Measurements from ENCODE around the gene B4GALT2. TPM values are rescaled to one million over a fixed set of nuclear protein-coding genes. Genes with fewer than 3 reads are reported as not detected.

Gene B4GALT2
- total RNA-seq, 2 donors from 2014 or later, result 12.8 to 48.6 TPM

DNA sequence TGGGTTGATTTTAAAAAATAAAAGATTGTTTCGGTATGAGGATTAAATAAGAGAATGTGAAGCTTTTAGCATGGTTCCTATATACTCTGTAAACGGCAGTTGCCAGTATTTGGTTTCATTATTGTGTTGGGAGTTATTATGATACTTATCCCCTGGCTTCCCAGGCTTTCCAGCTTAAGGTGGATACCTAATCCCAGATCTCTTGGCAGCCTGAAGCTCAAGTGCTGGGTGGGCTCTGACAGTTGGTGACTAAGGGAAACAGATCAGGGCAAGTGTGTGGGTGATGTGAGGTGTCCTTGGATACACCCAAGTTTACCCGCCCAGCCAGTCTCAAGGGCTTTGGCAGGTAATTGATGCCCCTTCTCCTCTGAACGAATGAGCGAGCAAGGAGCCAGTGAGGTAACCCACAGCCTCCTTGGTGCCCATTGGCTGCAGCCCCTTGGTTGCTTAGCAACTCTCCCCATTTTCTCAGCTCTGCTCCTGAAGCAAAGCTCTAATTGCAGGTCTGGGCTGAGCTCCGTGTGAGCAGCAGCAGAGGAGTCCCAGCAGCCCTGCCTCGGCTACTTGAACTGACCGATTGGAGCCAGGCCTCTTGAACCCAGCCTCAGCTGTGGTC is 26.2 kb upstream of the B4GALT2 start:
- peaks cover 7% of the 10 kb centered on the region for H3K36me3 Mint-ChIP-seq

DNA sequence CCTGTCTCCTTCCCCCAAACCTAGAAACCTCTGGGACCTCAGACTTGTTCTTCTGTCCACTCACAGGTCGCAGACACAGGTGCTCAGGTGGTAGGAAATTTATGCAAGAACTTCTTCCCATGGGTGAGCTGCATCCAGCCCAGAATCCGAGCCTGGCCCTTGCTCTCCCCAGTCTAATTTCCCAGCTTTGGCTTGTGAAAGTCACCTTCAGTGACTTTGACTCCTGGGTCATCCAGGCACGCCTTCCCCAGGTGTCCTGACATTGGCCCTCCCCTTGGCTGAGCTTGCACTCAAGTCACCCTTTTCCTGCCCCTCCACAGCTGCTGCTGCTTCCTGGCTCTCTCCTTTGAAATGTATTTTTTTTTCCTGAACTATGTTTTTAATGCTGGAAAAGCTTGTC is 25.6 kb upstream of the B4GALT2 start:
- Mint-ChIP-seq H3K9me3 (no peaks in the 10 kb centered on the region), H3K36me3 (peaks cover 7% of the 10 kb centered on the region), H3K27ac (no peak overlapping the region), H3K4me3 (no peak overlapping the region), H3K27me3 (no peaks in the 10 kb centered on the region), H3K4me1 (ENCODE audit: low read depth in 2 of 2) (peaks cover 15 to 17% of the 10 kb centered on the region in 2 donors)
- ATAC-seq, result no peak
- no peak for DNase-seq (ENCODE audit: low spot score)

More for the DNA sequence above, 26.2 kb upstream of the B4GALT2 start:
- ATAC-seq (no peak), DNase-seq (ENCODE audit: low spot score) (no peak)
- Mint-ChIP-seq H3K27ac (no peak overlapping the region), H3K9me3 (no peaks in the 10 kb centered on the region), H3K27me3 (no peaks in the 10 kb centered on the region), H3K4me3 (no peak overlapping the region), H3K4me1 (ENCODE audit: low read depth in 2 of 2) (peaks cover 18 to 21% of the 10 kb centered on the region in 2 donors)

DNA sequence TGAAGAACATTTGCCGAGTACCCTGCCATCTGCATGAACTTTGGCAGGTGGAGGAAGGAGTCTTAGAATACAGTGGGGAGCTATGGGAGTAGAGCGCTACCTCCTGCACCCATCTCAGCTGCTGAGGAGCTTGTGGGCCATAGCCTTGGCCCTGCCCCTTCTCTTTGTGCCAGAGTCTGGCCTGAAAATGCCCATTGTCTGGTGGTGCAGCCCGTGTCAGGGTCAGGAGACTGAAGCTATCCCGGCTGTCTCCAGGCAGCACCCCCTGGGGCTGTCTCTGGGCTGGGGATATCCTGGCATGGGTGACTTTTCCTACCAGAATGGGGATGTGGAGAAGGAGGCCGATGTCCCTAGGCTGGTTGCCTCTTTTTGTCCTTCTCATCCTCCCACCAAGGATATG is 25.0 kb upstream of the B4GALT2 start:
- DNase-seq (ENCODE audit: low spot score), result no peak
- Mint-ChIP-seq H3K4me1 (ENCODE audit: low read depth in 2 of 2) (peaks cover 13 to 14% of the 10 kb centered on the region in 2 donors), H3K27ac (no peak overlapping the region), H3K9me3 (no peaks in the 10 kb centered on the region), H3K36me3 (peaks cover 9% of the 10 kb centered on the region), H3K27me3 (no peaks in the 10 kb centered on the region), H3K4me3 (no peak overlapping the region)
- ATAC-seq, result no peak

DNA sequence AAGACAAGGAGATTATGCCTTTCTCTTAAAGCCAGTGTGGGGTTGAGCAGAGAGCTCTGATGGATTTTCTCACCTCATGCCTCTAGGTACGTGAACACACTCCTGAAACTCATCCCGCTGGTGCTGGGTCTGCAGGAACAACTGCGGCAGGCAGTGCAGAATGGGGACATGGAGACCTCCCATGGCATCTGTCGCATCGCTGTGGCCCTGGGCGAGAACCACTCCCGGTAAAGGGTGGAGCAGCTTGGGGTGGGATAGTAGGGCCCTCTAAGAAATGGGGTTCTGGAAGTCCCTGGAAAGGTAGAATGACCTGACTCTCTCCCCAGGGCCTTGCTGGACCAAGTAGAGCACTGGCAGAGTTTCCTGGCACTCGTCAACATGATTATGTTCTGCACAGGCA is 22.8 kb upstream of the B4GALT2 start:
- H3K36me3 Mint-ChIP-seq, result peaks cover 4% of the 10 kb centered on the region

DNA sequence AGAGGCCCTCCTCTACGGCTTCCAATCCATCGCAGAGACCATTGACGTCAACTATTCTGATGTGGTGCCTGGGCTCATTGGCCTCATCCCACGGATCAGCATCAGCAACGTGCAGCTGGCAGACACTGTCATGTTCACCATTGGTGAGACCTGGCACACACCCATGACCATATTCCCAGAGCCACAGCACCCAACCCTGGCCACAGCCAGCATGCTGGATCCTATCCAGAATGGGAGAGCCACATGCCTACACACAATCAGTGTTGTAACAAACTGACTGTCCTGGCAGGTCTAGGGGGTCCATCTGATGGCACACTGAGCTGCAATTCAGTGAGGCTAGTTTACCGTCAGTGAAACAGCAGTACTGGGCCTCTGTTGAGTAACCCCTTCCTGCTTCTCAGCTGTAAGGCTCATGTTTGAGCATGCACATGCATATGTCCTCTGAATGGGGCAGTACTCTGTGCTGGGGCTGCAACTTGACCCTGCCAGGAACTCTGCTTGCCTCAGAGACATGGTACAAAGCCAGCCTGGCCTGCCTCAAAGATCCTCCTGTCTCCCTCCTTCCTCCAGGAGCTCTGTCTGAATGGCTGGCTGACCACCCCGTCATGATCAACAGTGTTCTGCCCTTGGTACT is 21.5 kb upstream of the B4GALT2 start:
- peaks cover 8% of the 10 kb centered on the region for H3K36me3 Mint-ChIP-seq
- no peak overlapping the region for H3K4me3 Mint-ChIP-seq
- H3K27ac Mint-ChIP-seq, result no peak overlapping the region
- no peaks in the 10 kb centered on the region for H3K27me3 Mint-ChIP-seq
- no peak for ATAC-seq
- no peak for DNase-seq (ENCODE audit: low spot score)
- peaks cover 0 to 4% of the 10 kb centered on the region in 2 donors for H3K4me1 Mint-ChIP-seq (ENCODE audit: low read depth in 2 of 2)
- no peaks in the 10 kb centered on the region for H3K9me3 Mint-ChIP-seq

More for the DNA sequence above, 22.8 kb upstream of the B4GALT2 start:
- no peaks in the 10 kb centered on the region for H3K27me3 Mint-ChIP-seq
- no peak overlapping the region for H3K4me3 Mint-ChIP-seq
- H3K27ac Mint-ChIP-seq, result no peak overlapping the region
- no peaks in the 10 kb centered on the region for H3K9me3 Mint-ChIP-seq
- ATAC-seq, result no peak
- no peak for DNase-seq (ENCODE audit: low spot score)
- peaks cover 3 to 4% of the 10 kb centered on the region in 2 donors for H3K4me1 Mint-ChIP-seq (ENCODE audit: low read depth in 2 of 2)

DNA sequence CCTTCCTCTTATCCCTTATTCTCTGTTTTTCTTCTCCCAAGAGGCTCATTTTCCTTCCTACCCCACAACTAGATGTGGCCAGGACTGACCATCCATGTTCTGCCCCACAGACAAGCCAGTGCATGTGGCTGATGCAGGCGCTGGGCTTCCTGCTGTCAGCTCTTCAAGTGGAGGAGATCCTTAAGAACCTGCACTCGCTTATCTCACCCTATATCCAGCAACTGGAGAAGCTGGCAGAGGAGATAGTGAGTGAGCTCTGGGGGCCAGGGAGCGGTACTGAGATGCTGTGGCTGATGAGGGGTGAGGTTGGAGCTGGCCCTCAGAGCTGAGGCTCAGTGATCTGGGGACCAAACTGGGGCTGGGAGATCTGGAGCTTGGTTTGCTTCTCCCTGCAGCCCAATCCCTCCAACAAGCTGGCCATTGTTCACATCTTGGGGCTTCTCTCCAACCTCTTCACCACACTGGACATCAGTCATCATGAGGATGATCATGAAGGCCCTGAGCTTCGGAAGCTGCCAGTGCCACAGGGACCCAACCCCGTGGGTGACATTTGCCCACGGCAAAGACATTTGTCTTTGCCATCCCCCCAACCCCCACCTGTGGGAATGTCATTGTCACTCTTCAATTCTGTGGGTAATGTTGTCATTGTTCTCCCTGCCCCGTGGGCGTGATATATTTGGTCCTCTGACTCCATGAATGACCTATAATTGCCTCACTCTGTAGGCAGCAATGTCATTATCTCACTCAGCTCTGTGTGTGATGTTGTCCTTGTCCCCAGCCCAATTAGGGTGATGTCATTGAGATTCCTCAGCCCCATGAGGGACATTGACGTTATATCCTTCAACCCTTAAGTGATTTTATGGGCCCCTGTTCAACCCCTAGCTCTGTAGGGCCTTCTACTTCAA is 20.4 kb upstream of the B4GALT2 start:
- Mint-ChIP-seq H3K36me3 (peaks cover 10% of the 10 kb centered on the region), H3K27ac (no peak overlapping the region), H3K27me3 (no peaks in the 10 kb centered on the region), H3K4me3 (no peak overlapping the region), H3K9me3 (no peaks in the 10 kb centered on the region), H3K4me1 (ENCODE audit: low read depth in 2 of 2) (peaks cover 0 to 4% of the 10 kb centered on the region in 2 donors)
- no peak for ATAC-seq
- no peak for DNase-seq (ENCODE audit: low spot score)

DNA sequence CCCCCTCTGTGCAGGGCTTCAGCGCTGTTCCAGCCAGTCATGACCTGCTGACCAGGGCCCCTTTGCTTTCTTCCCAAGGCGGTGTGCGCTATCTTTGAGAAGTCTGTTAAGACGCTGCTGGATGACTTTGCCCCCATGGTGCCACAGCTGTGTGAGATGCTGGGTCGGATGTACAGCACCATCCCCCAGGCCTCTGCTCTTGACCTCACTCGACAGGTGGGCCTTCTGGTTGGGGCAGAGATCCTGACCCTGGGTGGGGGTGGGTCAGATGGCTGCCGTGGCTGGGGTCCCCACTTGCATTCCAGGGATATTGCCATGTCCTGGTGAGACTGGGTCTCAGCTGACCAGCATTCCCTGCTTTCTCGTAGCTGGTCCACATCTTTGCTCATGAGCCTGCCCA is 18.2 kb upstream of the B4GALT2 start:
- ATAC-seq (no peak), DNase-seq (ENCODE audit: low spot score) (no peak)
- Mint-ChIP-seq H3K4me3 (no peak overlapping the region), H3K36me3 (peaks cover 10% of the 10 kb centered on the region), H3K9me3 (no peaks in the 10 kb centered on the region), H3K27ac (no peak overlapping the region), H3K27me3 (no peaks in the 10 kb centered on the region), H3K4me1 (ENCODE audit: low read depth in 2 of 2) (no peaks in the 10 kb centered on the region)

DNA sequence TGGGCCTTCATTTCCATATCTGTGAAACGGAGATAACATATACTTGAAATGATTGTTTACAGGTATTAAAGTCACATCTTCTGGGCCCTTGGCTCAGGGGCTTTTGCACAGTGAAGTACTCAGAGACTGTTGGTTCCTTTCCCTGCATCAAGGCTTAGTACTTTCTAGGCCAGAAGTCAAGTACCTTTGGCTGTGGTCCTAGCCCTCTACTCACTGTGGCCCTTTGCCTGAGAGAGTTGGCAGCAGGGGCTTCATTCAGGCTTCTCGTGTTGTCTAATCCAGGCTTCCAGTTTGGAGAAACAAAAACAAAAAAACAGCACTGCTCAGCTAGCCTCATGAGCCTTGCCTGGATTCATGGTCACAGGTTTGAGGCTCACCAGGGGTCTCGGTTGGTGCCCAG is 17.3 kb upstream of the B4GALT2 start:
- ATAC-seq (no peak), DNase-seq (ENCODE audit: low spot score) (no peak)
- Mint-ChIP-seq H3K36me3 (peaks cover 10% of the 10 kb centered on the region), H3K27ac (no peak overlapping the region), H3K4me1 (ENCODE audit: low read depth in 2 of 2) (no peaks in the 10 kb centered on the region), H3K9me3 (no peaks in the 10 kb centered on the region), H3K4me3 (no peak overlapping the region), H3K27me3 (no peaks in the 10 kb centered on the region)

DNA sequence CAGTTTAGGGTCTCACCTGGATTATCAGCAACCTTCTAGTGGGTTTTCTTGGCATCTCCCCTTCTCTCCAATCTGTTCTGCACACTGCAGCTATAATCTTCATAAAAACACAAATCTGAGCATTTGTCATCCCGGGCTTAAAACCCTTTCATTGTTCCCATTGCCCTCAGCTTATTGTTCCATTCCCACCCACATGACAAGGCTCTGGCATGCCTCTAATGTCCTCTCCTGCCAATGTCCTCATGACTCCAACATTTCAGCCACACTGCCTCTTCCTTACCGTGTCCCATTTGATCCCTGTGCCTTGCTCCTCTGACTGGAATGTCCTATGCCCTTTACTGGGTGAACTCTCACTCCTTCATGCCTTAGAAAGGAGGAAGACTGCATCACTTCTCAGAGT is 16.7 kb upstream of the B4GALT2 start:
- Mint-ChIP-seq H3K4me3 (no peak overlapping the region), H3K27ac (no peak overlapping the region), H3K36me3 (peaks cover 10% of the 10 kb centered on the region), H3K9me3 (no peaks in the 10 kb centered on the region), H3K4me1 (ENCODE audit: low read depth in 2 of 2) (no peaks in the 10 kb centered on the region), H3K27me3 (no peaks in the 10 kb centered on the region)
- DNase-seq (ENCODE audit: low spot score) (no peak), ATAC-seq (no peak)

DNA sequence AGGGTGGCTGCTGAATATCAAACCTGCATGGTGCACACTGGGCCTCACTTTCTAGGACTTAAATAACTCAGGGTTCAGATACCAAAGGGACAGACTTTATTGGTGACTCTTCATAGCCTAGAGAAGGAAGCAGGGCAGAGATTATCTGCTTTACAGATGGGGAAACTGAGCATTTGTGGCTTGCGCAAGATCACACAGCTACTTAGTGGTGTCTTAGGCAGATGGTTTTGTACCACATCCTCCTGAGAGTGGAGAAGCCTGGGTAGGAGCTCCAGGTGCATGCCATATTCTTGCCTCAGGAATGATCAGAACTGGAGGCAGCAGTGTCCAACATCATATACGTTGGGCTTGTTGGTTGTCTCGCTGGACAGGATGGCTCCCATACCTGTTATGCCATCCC is 16.0 kb upstream of the B4GALT2 start:
- H3K27me3 Mint-ChIP-seq, result no peaks in the 10 kb centered on the region
- DNase-seq (ENCODE audit: low spot score) (no peak), ATAC-seq (no peak)
- H3K36me3 Mint-ChIP-seq, result peaks cover 10% of the 10 kb centered on the region
- no peak overlapping the region for H3K27ac Mint-ChIP-seq
- H3K4me3 Mint-ChIP-seq, result no peak overlapping the region
- H3K9me3 Mint-ChIP-seq, result no peaks in the 10 kb centered on the region
- peaks cover 0 to 2% of the 10 kb centered on the region in 2 donors for H3K4me1 Mint-ChIP-seq (ENCODE audit: low read depth in 2 of 2)

DNA sequence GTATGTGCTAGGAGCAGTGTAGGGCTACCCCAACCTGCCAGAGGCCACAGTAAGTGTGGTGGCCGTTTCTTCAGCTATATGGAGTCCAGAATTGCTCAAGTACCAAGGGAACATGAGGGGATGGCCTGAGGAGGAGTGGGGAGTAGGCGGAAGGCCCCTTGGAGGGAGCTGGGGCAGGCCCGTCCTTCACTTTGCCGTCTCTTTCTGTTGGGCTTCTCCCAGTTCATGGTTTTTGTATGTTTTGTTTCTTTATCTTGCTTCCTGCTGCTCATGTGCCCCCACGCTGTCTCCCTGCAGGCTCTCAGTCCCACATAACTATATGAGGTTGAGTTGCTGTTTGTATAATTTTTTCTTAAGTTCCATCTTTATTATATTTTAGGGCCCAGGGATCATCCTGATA is 15.1 kb upstream of the B4GALT2 start:
- DNase-seq (ENCODE audit: low spot score) (no peak), ATAC-seq (no peak)
- no peak overlapping the region for H3K4me3 Mint-ChIP-seq
- peaks cover 9% of the 10 kb centered on the region for H3K36me3 Mint-ChIP-seq
- no peaks in the 10 kb centered on the region for H3K27me3 Mint-ChIP-seq
- peaks cover 0 to 4% of the 10 kb centered on the region in 2 donors for H3K4me1 Mint-ChIP-seq (ENCODE audit: low read depth in 2 of 2)
- H3K9me3 Mint-ChIP-seq, result no peaks in the 10 kb centered on the region
- no peak overlapping the region for H3K27ac Mint-ChIP-seq

DNA sequence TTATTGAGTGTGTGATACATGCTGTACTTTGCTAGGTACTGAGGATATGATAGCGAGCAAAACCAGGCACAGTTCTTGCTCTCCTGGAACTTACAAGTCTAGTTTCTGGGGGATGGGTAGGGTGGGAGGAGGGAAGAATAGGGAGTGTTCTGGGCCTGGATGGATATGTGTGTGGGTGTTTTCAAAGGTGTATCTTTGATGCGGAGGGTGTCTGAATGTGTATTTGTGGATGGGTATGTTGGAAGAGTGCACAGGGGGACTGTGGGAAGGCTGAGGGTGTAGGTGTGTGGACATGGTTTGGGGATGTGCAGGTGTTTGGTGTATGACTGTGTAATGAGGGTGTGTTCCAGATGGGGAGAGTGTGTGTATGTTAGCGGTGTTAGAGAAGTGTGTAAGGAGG is 13.7 kb upstream of the B4GALT2 start:
- DNase-seq (ENCODE audit: low spot score), result no peak
- no peak for ATAC-seq
- H3K4me1 Mint-ChIP-seq (ENCODE audit: low read depth in 2 of 2), result peaks cover 11 to 14% of the 10 kb centered on the region in 2 donors
- H3K27me3 Mint-ChIP-seq, result no peaks in the 10 kb centered on the region
- H3K4me3 Mint-ChIP-seq, result no peak overlapping the region
- H3K9me3 Mint-ChIP-seq, result no peaks in the 10 kb centered on the region
- peaks cover 6% of the 10 kb centered on the region for H3K36me3 Mint-ChIP-seq
- no peak overlapping the region for H3K27ac Mint-ChIP-seq

DNA sequence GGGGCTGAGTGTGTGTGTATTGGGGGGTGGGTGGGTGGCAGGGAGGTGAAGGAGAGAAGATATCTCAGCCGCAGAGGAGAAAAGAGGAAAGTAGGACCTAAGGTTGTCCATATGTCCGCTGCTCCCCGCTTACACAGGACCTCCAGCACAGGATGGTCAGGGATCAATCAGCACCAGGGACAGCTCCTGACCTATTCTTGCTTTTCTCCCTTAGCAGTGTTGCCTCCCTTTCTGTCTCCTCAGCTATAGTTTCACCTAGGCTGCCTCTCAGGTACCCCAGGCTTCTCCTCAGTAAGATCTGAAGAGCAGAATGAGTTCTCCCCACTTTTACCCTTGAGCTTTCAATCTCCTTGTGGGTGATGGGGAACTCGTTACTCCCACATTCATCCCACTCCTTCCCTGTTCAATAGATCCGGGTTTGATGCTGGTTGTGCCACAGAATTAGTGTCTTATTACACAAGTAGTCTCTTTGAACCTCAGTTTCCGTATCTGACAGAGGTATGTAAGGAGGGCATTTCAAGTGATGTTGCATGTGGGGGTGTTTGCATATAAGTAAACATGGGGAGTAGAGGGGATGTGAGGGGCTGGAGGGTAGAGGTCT is 10.6 kb upstream of the B4GALT2 start:
- Mint-ChIP-seq H3K9me3 (no peaks in the 10 kb centered on the region), H3K4me3 (no peak overlapping the region), H3K4me1 (ENCODE audit: low read depth in 2 of 2) (peaks cover 18 to 29% of the 10 kb centered on the region in 2 donors), H3K27me3 (no peaks in the 10 kb centered on the region), H3K27ac (no peak overlapping the region), H3K36me3 (no peaks in the 10 kb centered on the region)
- DNase-seq (ENCODE audit: low spot score) (no peak), ATAC-seq (no peak)

DNA sequence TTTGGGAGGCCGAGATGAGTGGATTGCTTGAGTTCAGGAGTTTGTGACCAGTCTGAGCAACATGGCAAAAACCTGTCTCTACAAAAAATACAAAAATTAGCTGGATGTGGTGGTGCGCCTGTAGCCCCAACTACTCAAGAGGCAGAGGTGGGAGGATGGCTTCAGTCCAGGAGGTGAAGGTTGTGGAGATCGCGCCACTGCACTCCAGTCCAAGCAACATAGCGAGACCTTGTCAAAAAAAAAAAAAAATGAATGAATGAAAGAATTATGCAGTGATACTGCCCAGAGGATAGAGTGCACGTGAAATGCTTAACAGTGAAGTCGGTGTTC is 9.6 kb upstream of the B4GALT2 start:
- DNase-seq (ENCODE audit: low spot score) (no peak), ATAC-seq (no peak)
- Mint-ChIP-seq H3K36me3 (no peaks in the 10 kb centered on the region), H3K27ac (peak overlapping the region; percentile 45 to 91), H3K4me3 (peak overlapping the region; percentile 94), H3K4me1 (ENCODE audit: low read depth in 2 of 2) (peaks cover 28 to 39% of the 10 kb centered on the region in 2 donors), H3K27me3 (no peaks in the 10 kb centered on the region), H3K9me3 (no peaks in the 10 kb centered on the region)
